Keratinocyte (primary cell): Measurements from ENCODE around the gene CAPN2. TPM values are rescaled to one million over a fixed set of nuclear protein-coding genes. Genes with fewer than 3 reads are reported as not detected.
"Not testable (repeated sequence)": the region's sequence is repeated elsewhere in the genome, so short reads cannot be mapped to it uniquely, and the experiment has no call there.

Experiments used
- DNase-seq: peaks from one replicate; pipeline ENCODE4 v3.0.0-alpha.2; 2011; ENCODE audit warnings: low read depth, missing footprints, low spot score
- FAIRE-seq: peaks from 2 replicates; lab custom pipeline; 2011; peaks lifted over from hg19 to GRCh38; lab: Jason Lieb, UNC
- H2AFZ ChIP-seq: 2 replicates; pipeline ENCODE4 v1.6.0; 2012; ENCODE audit warnings: low read length, control low read depth, inconsistent platforms; ENCODE audit not compliant: control insufficient read depth
- H3K27ac ChIP-seq: 2 replicates; pipeline ENCODE4 v1.5.1; 2011; ENCODE audit warnings: low read length; ENCODE audit not compliant: control insufficient read depth, insufficient read depth
- H3K27me3 ChIP-seq: 3 replicates; pipeline ENCODE4 v1.6.0; 2011; ENCODE audit warnings: low read length; ENCODE audit not compliant: control insufficient read depth, insufficient read depth; ENCODE audit errors: extremely low read depth
- H3K36me3 ChIP-seq, 2 experiments: 2 replicates in 1 of 2; 3 replicates in 1 of 2; pipeline ENCODE4 v1.5.1; 2011; ENCODE audit warnings: low read length in 2 of 2, mild to moderate bottlenecking in 1 of 2; ENCODE audit not compliant: control insufficient read depth in 2 of 2, insufficient read depth in 2 of 2; ENCODE audit errors: extremely low read depth in 1 of 2
- H3K4me1 ChIP-seq: 3 replicates; pipeline ENCODE4 v1.5.1; 2011; ENCODE audit warnings: low read length; ENCODE audit not compliant: control insufficient read depth, insufficient read depth; ENCODE audit errors: extremely low read depth
- H3K4me2 ChIP-seq: 3 replicates; pipeline ENCODE4 v1.6.0; 2011; ENCODE audit warnings: low read depth, low read length; ENCODE audit not compliant: control insufficient read depth, insufficient read depth; ENCODE audit errors: extremely low read depth
- H3K4me3 ChIP-seq, 3 experiments: fragments of 200-600 bp in 1 of 3; sonication (generic) in 1 of 3; 2 replicates in 2 of 3; 3 replicates in 1 of 3; pipeline ENCODE4 v1.5.1; 2011 to 2016; ENCODE audit warnings: low read length in 3 of 3, mild to moderate bottlenecking in 3 of 3, control low read depth in 2 of 3, inconsistent platforms in 1 of 3, low read depth in 1 of 3, mixed read lengths in 1 of 3, mixed run types in 1 of 3, moderate library complexity in 1 of 3; ENCODE audit not compliant: control insufficient read depth in 2 of 3, insufficient read depth in 2 of 3; ENCODE audit errors: extremely low read depth in 1 of 3
- H3K79me2 ChIP-seq: 2 replicates; pipeline ENCODE4 v1.6.0; 2012; ENCODE audit warnings: low read length; ENCODE audit not compliant: control insufficient read depth, insufficient read depth
- H3K9ac ChIP-seq: 3 replicates; pipeline ENCODE4 v1.6.0; 2011; ENCODE audit warnings: low read length; ENCODE audit not compliant: control insufficient read depth, insufficient read depth; ENCODE audit errors: extremely low read depth
- H3K9me1 ChIP-seq: 3 replicates; pipeline ENCODE4 v1.6.0; 2011; ENCODE audit warnings: low read length; ENCODE audit not compliant: control insufficient read depth, insufficient read depth; ENCODE audit errors: extremely low read depth
- H3K9me3 ChIP-seq: 2 replicates; pipeline ENCODE4 v1.5.1; 2012; ENCODE audit warnings: low read depth, low read length; ENCODE audit not compliant: control insufficient read depth
- H4K20me1 ChIP-seq: 3 replicates; pipeline ENCODE4 v1.6.0; 2011; ENCODE audit warnings: low read length; ENCODE audit not compliant: control insufficient read depth, insufficient read depth; ENCODE audit errors: extremely low read depth
- EZH2 ChIP-seq: IDR thresholded peaks from one replicate; pipeline ENCODE4 v1.6.1; 2012; ENCODE audit warnings: inconsistent platforms, mild to moderate bottlenecking, low read length, moderate library complexity
- dilution Hi-C: fragments of 300-500 bp; cut with MboI; formaldehyde crosslinking; loops from one replicate; pipeline ENCODE4 v1.7.0; 2020; ENCODE audit warnings: low sequenced_read_pairs; ENCODE audit not compliant: extremely low pct_ligation_motif_present
- polyA plus RNA-seq, 5 experiments: library from polyadenylated mRNA; depleted of rRNA in 3 of 5; stranded (reverse) in 3 of 5; stranded (forward) in 1 of 5; unstranded in 1 of 5; fragments of >200 nt; gene quantifications; 1 replicate in 1 of 5; 2 replicates in 3 of 5; 3 replicates in 1 of 5; pipeline versions ENCODE4 v1.2.1 to v1.2.3, GENCODE V29; 2011 to 2012; ENCODE audit warnings: missing spikeins in 2 of 5, low read depth in 1 of 5, low replicate concordance in 1 of 5
- TF ChIP-seq, protein P1 (sequence below), 3 experiments: IDR thresholded peaks in 1 of 3; conservative IDR thresholded peaks in 1 of 3; optimal IDR thresholded peaks in 1 of 3; 2 replicates in 2 of 3; 3 replicates in 1 of 3; pipeline versions ENCODE3 to v1.5.1; 2011; ENCODE audit warnings: low read length in 3 of 3, mild to moderate bottlenecking in 3 of 3, moderate library complexity in 2 of 3, control low read depth in 1 of 3, inconsistent platforms in 1 of 3; ENCODE audit not compliant: insufficient read depth in 2 of 3; ENCODE audit errors: extremely low read depth in 1 of 3

CAPN2 gene
- polyA plus RNA-seq, 1 donor (not counting 4 experiments of a cell fraction or from before 2014, with no cell fraction given): 366 TPM

GRCh38 chr1:223815020-223815853 lies 102.9 kb downstream of the CAPN2 start:
- no peaks in the 10 kb centered on the region for H4K20me1 ChIP-seq
- H3K9ac ChIP-seq: no peak overlapping the region
- TF ChIP-seq, protein P1, sequence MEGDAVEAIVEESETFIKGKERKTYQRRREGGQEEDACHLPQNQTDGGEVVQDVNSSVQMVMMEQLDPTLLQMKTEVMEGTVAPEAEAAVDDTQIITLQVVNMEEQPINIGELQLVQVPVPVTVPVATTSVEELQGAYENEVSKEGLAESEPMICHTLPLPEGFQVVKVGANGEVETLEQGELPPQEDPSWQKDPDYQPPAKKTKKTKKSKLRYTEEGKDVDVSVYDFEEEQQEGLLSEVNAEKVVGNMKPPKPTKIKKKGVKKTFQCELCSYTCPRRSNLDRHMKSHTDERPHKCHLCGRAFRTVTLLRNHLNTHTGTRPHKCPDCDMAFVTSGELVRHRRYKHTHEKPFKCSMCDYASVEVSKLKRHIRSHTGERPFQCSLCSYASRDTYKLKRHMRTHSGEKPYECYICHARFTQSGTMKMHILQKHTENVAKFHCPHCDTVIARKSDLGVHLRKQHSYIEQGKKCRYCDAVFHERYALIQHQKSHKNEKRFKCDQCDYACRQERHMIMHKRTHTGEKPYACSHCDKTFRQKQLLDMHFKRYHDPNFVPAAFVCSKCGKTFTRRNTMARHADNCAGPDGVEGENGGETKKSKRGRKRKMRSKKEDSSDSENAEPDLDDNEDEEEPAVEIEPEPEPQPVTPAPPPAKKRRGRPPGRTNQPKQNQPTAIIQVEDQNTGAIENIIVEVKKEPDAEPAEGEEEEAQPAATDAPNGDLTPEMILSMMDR (optimal IDR thresholded peaks at IDR 0.05 in 1 of 3, IDR thresholded peaks at IDR 0.05 in 1 of 3, conservative IDR thresholded peaks at IDR 0.05 in 1 of 3; ENCODE audit: extremely low read depth in 1 of 3, insufficient read depth in 2 of 3, low read length in 3 of 3): no peak
- TF ChIP-seq EZH2: no peak
- no peaks in the 10 kb centered on the region for H3K9me3 ChIP-seq
- no peaks in the 10 kb centered on the region for H3K27me3 ChIP-seq
- no peak overlapping the region for H3K4me2 ChIP-seq
- dilution Hi-C loops: no loop called here
- H3K4me3 ChIP-seq: no peak overlapping the region
- H2AFZ ChIP-seq: no peak overlapping the region
- H3K36me3 ChIP-seq: peaks cover 10 to 14% of the 10 kb centered on the region in 2 experiments
- H3K4me1 ChIP-seq: peaks cover 7% of the 10 kb centered on the region
- no peak overlapping the region for H3K27ac ChIP-seq
- DNase-seq: no peak
- H3K9me1 ChIP-seq: no peaks in the 10 kb centered on the region
- peaks cover 6% of the 10 kb centered on the region for H3K79me2 ChIP-seq
- FAIRE-seq: no peak

DNA sequence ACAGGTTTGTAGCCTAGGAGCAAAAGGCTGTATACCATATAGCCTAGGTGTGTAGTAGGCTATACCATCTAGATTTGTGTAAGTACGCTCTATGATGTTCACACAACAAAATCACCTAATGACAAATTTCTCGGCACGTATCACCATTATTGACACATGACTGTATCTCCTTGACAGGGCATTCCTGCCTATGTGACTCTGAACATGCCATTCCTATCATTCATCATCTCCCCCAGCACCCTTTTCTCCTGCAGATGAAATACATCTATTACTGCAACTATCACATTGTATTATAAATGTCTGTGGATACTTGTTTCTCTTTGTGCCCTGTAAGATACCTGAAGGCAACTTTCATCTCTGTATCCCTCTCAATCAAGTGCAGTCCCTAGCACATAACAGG lies 103.5 kb downstream of the CAPN2 start:
- Histone ChIP-seq H3K79me2 (peaks cover 6% of the 10 kb centered on the region), H2AFZ (no peak overlapping the region), H4K20me1 (no peaks in the 10 kb centered on the region), H3K27ac (no peak overlapping the region), H3K9me1 (no peaks in the 10 kb centered on the region), H3K36me3 (peaks cover 10 to 16% of the 10 kb centered on the region in 2 experiments), H3K4me1 (peaks cover 7% of the 10 kb centered on the region), H3K9ac (no peak overlapping the region), H3K9me3 (no peaks in the 10 kb centered on the region), H3K4me3 (no peak overlapping the region), H3K4me2 (peak overlapping the region; percentile 33), H3K27me3 (no peaks in the 10 kb centered on the region)
- dilution Hi-C loops: no loop called here
- FAIRE-seq: peak; percentile 55
- TF ChIP-seq EZH2: no peak
- TF ChIP-seq, protein P1 (optimal IDR thresholded peaks at IDR 0.05 in 1 of 3, IDR thresholded peaks at IDR 0.05 in 1 of 3, conservative IDR thresholded peaks at IDR 0.05 in 1 of 3; ENCODE audit: extremely low read depth in 1 of 3, insufficient read depth in 2 of 3, low read length in 3 of 3): no peak
- peak; percentile 26 for DNase-seq

GRCh38 chr1:223817265-223817664 lies 104.9 kb downstream of the CAPN2 start:
- H3K9me3 ChIP-seq, H4K20me1 ChIP-seq, H3K4me1 ChIP-seq, H3K9ac ChIP-seq, H2AFZ ChIP-seq, H3K4me3 ChIP-seq, H3K27ac ChIP-seq, H3K9me1 ChIP-seq, H3K27me3 ChIP-seq, DNase-seq, FAIRE-seq, H3K4me2 ChIP-seq, dilution Hi-C loops: not testable (repeated sequence)
- peaks cover 10% of the 10 kb centered on the region for H3K79me2 ChIP-seq
- H3K36me3 ChIP-seq: peaks cover 10 to 21% of the 10 kb centered on the region in 2 experiments
